Brain microvascular endothelial cell (primary cell): ENCODE measurements around the gene EXOSC7.

Source experiments
- DNase-seq: peaks from one replicate; pipeline ENCODE4 v3.0.0-alpha.2; 2020
- H3K27ac ChIP-seq: fragments of 250-450 bp; sonication (Bioruptor Pico); 2 replicates; pipeline ENCODE4 v1.5.1; 2020; ENCODE audit warnings: mild to moderate bottlenecking, moderate library complexity
- H3K27me3 ChIP-seq: fragments of 250-450 bp; sonication (Bioruptor Pico); replicated peaks from 2 replicates; pipeline ENCODE4 v1.5.1; 2020; ENCODE audit warnings: mild to moderate bottlenecking
- H3K36me3 ChIP-seq: fragments of 250-450 bp; sonication (Bioruptor Pico); replicated peaks from 2 replicates; pipeline ENCODE4 v1.5.1; 2020; ENCODE audit warnings: mild to moderate bottlenecking
- H3K4me3 ChIP-seq: 2 replicates; pipeline ENCODE4 v1.5.1; 2011; ENCODE audit warnings: low read depth, mild to moderate bottlenecking, control low read depth, low read length, moderate library complexity
- CTCF ChIP-seq: IDR thresholded peaks from 2 replicates; pipeline ENCODE4 v1.5.1; 2011; ENCODE audit warnings: low read depth, mild to moderate bottlenecking, moderate library complexity, low read length, control low read depth, inconsistent platforms; ENCODE audit errors: missing control alignments
- in situ Hi-C: cut with HindIII; loops from 2 replicates; pipeline ENCODE4 v1.10.0; 2017; ENCODE audit warnings: low sequenced_read_pairs, low pct_ligation_motif_present

Gene EXOSC7

DNA sequence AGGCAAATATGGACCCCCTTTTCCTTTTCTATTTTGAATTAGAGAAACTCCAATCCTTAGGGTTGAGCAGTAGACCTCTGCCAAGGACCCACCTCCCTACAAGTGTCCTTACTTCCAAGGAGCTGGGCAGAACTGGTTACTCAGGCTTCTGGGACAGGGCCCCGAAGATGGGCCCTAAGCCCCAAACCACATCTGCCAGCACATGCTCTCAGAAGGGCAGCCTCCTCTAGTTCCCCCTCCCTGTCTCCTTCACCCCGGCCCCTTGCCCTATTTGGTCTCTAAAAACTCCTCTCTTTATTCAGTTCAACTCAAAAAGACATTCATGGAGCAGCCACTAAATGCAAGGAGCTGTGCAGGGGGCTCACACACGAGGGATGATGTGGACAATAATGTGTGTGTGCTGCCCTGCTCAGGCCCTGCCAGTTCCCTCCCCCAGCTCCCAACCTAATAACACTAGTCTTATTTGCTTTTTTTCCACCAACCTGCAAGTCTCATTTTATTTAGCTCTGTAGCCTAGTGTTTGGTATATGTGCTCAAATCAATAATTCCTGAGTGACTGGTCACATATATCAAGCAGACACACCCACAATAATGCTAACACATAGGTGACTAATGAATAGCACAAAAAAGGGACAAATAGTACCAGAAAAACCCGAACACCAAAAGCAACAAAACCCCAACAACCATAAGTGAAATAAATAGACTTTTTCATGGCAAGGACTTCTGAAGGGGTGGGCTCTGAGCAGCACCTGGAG is 12.3 kb upstream of the EXOSC7 start:
- Histone ChIP-seq H3K4me3 (no peak overlapping the region), H3K27ac (no peak overlapping the region), H3K27me3 (no peaks in the 10 kb centered on the region), H3K36me3 (peaks cover 2% of the 10 kb centered on the region)
- TF ChIP-seq CTCF: no peak
- DNase-seq: no peak
- in situ Hi-C loops: no loop called here

GRCh38 chr3:44965165-44965564 is 10.9 kb upstream of the EXOSC7 start:
- H3K27ac ChIP-seq: no peak overlapping the region
- H3K4me3 ChIP-seq: no peak overlapping the region
- DNase-seq: no peak
- TF ChIP-seq CTCF: no peak
- H3K36me3 ChIP-seq: no peaks in the 10 kb centered on the region
- in situ Hi-C loops: no loop called here
- no peaks in the 10 kb centered on the region for H3K27me3 ChIP-seq

DNA sequence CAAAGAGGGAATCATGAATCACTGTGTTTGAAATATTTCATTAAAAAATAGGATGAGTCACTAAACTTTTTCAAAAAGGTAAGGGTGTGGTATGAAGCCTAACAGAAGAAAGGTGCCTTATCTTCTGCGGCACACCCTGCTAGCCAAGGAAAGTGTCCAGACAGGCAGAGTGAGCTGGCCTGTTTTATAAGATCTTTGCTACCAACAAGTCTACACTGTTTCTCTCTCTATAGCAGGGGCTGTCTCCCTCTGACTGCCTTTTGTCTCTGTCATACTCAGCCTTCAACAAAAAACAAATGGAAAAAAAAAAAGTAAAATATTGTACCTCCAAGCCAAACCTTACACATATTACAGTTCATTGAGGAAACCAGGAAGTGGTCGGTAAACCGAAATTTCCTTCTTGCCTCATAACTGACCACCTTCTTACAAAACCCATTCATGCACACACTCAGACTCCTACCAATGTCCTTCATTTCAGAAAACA is 9.2 kb upstream of the EXOSC7 start:
- no peak for TF ChIP-seq CTCF
- no peaks in the 10 kb centered on the region for H3K36me3 ChIP-seq
- DNase-seq: no peak
- H3K4me3 ChIP-seq: no peak overlapping the region
- no peaks in the 10 kb centered on the region for H3K27me3 ChIP-seq
- in situ Hi-C loops: no loop called here
- H3K27ac ChIP-seq: no peak overlapping the region

- H3K4me3 ChIP-seq: no peak overlapping the region
- no peak overlapping the region for H3K27ac ChIP-seq
- no peak for DNase-seq
- TF ChIP-seq CTCF: no peak
- no peaks in the 10 kb centered on the region for H3K36me3 ChIP-seq
- no peaks in the 10 kb centered on the region for H3K27me3 ChIP-seq
- in situ Hi-C loops: no loop called here
Measured at GRCh38 chr3:44968447-44968858, 7.6 kb upstream of the EXOSC7 start.

GRCh38 chr3:44969154-44969827 is 6.8 kb upstream of the EXOSC7 start:
- in situ Hi-C loops: no loop called here
- no peak overlapping the region for H3K4me3 ChIP-seq
- TF ChIP-seq CTCF: no peak
- DNase-seq: no peak
- no peaks in the 10 kb centered on the region for H3K27me3 ChIP-seq
- no peaks in the 10 kb centered on the region for H3K36me3 ChIP-seq
- no peak overlapping the region for H3K27ac ChIP-seq
